Measurements from ENCODE around the gene ACACA.
"Not testable (repeated sequence)": the region's sequence is repeated elsewhere in the genome, so short reads cannot be mapped to it uniquely, and the experiment has no call there.

ACACA gene

DNA sequence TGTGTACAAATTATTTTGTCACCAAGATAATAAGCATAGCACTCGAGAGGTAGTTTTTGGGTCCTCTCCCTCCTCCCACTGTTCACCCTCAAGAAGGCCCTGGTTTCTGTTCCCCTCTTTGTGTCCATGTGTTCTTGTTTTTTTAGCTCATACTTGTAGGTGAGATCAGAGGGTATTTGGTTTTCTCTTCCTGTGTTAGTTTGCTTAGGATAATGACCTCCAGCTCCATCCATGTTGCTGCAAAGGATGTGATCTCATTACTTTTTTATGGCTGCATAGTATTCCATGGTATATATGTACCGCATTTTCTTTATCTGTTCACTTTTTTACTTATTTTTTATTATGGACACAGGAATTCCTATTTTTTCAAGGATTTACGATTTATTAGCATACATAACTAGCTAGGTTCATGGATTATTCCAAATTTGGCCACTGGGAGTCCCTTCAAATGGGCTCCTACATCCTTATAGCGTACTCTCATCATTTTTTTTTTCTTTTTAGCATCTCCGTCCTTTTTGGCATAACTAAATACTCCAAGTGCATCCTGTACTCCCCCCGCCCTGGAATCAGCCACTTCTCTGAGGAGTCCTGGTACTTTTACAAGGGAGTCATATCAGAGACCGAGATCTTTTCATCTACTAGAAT, 7.4 kb upstream of the ACACA start:
- no peak overlapping the region for H3K4me3 ChIP-seq (ENCODE audit: low read depth, low read length)
- no peak for DNase-seq (ENCODE audit: low read depth)
- peak; percentile 27 for TF ChIP-seq CTCF (IDR thresholded peaks at IDR 0.05; ENCODE audit: low read depth, low read length, missing control alignments)

- no peak overlapping the region for H3K4me3 ChIP-seq (ENCODE audit: low read depth, low read length)
- DNase-seq (ENCODE audit: low read depth), result no peak
- TF ChIP-seq CTCF (IDR thresholded peaks at IDR 0.05; ENCODE audit: low read depth, low read length, missing control alignments), result no peak
Observed at GRCh38 chr17:37410357-37410756, 3.7 kb upstream of the ACACA start.

- peak overlapping the region; percentile 95; the same call in 1 of the 2 replicates for H3K4me3 ChIP-seq (ENCODE audit: low read depth, low read length)
Observed at GRCh38 chr17:37408145-37408479, 1.5 kb upstream of the ACACA start.

GRCh38 chr17:37405955-37406634, 541 bp downstream of the ACACA start:
- DNase-seq (ENCODE audit: low read depth), result no peak
- H3K4me3 ChIP-seq (ENCODE audit: low read depth, low read length), result peak overlapping the region; percentile 95
- TF ChIP-seq CTCF (IDR thresholded peaks at IDR 0.05; ENCODE audit: low read depth, low read length, missing control alignments), result no peak

More at GRCh38 chr17:37408145-37408479, 1.5 kb upstream of the ACACA start:
- not testable (repeated sequence) for DNase-seq (ENCODE audit: low read depth)

- not testable (repeated sequence) for DNase-seq (ENCODE audit: low read depth)
- peak overlapping the region; percentile 95; the same call in 1 of the 2 replicates for H3K4me3 ChIP-seq (ENCODE audit: low read depth, low read length)
Observed at GRCh38 chr17:37405522-37405921, 1.1 kb downstream of the ACACA start.

DNA sequence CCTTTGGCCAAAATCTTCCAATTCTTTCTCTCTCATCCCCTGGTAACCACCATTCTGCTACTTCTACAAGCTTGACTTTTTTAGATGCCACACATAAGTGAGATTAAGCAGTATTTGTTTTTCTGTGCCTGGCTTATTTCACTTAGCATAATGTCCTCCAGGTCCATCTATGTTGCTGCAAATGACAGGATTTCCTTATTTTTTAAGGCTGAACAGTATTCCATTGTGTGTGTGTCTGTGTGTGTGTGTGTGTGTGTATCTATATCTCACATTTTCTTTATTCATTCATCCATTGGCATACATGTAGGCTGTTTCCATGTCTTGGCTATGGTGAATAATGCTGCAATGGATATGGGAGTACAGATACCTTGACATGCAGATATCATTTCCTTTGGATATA, 6.1 kb downstream of the ACACA start:
- TF ChIP-seq CTCF (IDR thresholded peaks at IDR 0.05; ENCODE audit: low read depth, low read length, missing control alignments), result no peak
- no peak for DNase-seq (ENCODE audit: low read depth)
- H3K4me3 ChIP-seq (ENCODE audit: low read depth, low read length), result no peak overlapping the region

GRCh38 chr17:37399265-37399803, 7.3 kb downstream of the ACACA start:
- DNase-seq (ENCODE audit: low read depth), result no peak
- no peak overlapping the region for H3K4me3 ChIP-seq (ENCODE audit: low read depth, low read length)
- TF ChIP-seq CTCF (IDR thresholded peaks at IDR 0.05; ENCODE audit: low read depth, low read length, missing control alignments), result no peak

DNA sequence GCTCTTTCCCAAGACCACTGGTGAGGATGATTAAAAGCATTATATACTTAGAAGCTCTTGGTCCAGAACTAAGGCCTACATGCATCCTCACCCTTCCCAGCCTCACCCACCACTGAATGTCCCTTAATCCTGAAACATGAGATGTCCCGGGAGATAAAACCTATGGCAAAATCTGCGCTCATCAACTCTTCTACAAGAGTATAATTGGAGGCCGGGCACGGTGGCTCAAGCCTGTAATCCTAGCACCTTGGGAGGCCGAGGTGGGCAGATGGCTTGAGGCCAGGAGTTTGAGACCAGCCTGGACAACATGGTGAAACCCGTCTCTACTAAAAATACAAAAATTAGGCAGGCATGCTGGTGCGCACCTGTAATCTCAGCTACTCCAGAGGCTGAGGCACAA, 13.3 kb downstream of the ACACA start:
- no peak for DNase-seq (ENCODE audit: low read depth)
- TF ChIP-seq CTCF (IDR thresholded peaks at IDR 0.05; ENCODE audit: low read depth, low read length, missing control alignments), result no peak
- H3K4me3 ChIP-seq (ENCODE audit: low read depth, low read length), result no peak overlapping the region

Data from GM12864 (cell line).